Measurements from ENCODE around the gene PRR22. TPM values are rescaled to one million over a fixed set of nuclear protein-coding genes. Genes with fewer than 3 reads are reported as not detected.
"Not testable (repeated sequence)": the region's sequence is repeated elsewhere in the genome, so short reads cannot be mapped to it uniquely, and the experiment has no call there.

PRR22 gene
- polyA plus RNA-seq, 1 donor = 2.2 TPM

- no peak for DNase-seq (ENCODE audit: low read depth)
These were observed 32.8 kb downstream of the PRR22 start for GRCh38 chr19:5751709-5752108.

DNA sequence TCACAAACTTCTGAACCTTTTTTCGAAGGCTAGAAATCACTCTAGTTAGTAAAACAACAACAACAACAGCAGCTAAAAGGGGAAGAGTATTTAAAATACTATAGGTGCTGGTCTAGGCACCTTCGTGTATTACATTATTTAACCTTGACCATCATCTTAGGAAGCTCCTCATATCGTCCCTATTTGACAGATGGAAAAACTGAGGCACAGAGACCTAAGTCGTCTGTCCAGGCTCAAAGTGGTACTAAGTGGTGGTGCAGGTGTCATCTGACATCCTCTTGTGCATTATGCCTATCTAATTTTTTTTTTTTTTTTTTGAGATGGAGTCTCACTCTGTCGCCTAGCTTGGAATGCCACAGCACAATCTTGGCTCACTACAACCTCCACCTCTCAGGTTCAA, 35.0 kb downstream of the PRR22 start:
- DNase-seq (ENCODE audit: low read depth) = no peak

DNA sequence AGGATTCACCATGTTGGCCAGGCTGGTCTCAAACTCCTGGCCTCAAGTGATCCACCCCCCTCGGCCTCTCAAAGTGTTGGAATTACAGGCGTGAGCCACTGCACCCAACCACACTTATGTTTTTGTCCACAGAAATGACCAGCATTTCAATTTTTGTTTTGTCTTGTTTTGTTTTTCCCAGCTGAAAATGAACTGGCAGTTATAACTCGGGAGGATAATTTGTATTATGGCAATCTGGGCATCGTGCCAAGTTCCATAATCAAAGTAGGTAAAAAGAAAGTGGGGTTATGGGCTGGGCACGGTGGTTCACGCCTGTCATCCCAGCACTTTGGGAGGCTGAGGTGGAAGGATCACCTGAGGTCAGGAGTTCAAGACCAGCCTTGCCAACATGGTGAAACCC, 35.6 kb downstream of the PRR22 start:
- not testable (repeated sequence) for DNase-seq (ENCODE audit: low read depth)

- not testable (repeated sequence) for DNase-seq (ENCODE audit: low read depth)
These were observed 39.5 kb downstream of the PRR22 start for GRCh38 chr19:5744999-5745398.

DNA sequence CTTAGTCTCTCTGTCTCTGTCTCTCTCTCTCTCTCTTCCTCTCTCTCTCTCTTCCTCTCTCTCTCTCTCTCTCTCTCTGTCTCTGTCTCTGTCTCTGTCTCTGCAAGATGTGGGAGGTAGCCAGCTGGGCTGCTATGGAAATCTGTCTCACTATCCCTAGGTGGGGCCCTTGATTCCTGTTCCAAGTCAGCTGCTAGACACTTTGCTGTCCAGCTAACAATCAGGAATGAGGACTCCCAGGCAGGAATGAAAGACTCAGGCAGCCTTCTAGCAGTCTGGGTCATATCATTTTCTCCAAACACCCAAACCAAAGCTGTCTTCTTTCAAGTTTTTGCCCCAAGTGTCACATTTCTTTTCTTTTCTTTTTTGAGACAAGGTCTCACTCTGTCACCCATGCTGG, 40.9 kb downstream of the PRR22 start:
- DNase-seq (ENCODE audit: low read depth) = no peak

DNA sequence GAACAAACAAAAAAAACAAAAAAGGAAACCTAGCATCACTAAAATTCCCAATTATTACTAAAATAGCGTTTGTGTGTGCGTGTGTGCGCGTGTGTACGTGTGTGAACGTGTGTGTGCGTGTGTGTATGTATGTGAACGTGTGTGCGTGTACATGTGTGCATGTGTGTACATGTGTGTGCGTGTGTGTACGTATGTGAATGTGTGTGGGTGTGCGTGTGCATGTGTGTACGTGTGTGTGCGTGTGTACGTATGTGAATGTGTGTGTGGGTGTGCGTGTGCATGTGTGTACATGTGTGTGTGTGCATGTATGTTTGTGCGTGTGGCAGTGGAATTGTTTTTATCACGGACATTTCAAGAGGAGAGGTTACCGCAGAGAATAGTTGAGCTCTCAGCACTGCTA, 42.5 kb downstream of the PRR22 start:
- DNase-seq (ENCODE audit: low read depth) = no peak

DNA sequence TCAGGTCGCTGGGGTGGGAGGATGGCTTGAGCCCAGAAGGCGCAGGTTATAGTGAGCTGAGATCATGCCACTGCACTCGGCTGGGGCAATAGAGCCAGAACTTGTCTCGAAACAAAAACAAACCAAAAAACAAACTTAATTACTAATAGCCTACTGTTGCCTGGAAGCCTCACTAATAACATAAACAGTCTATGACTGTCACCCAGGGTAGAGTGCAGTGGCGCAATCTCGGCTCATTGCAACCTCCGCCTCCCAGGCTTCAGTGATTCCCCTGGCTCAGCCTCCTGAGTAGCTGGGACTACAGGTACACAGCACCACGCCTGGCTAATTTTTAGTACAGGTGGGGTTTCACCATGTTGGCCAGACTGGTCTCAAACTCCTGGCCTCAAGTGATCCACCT, 46.1 kb downstream of the PRR22 start:
- no peak for DNase-seq (ENCODE audit: low read depth)

DNA sequence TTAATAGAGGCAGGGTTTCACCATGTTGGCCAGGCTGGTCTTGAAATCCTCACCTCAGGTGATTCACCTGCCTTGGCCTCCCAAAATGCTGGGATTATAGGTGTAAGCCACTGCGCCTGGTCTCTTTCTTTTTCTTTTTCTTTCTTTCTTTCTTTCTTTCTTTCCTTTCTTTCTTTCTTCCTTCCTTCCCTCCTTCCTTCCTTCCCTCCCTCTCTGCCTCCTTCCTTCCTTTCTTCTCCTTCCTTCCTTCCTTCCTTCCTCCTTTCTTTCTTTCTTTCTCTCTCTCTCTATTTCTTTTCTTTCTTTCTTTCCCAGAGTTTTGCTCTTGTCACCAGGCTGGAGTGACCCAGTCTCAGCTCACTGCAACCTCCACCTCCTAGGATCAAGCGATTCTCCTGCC, 51.4 kb downstream of the PRR22 start:
- not testable (repeated sequence) for DNase-seq (ENCODE audit: low read depth)

Other genes starting within 250 kb of the PRR22 start
- 1.0 TPM for gene TINCR, start 216.8 kb downstream of the PRR22 start, polyA plus RNA-seq (ENCODE audit: insufficient read length)
- gene SAFB2, start 162.0 kb downstream of the PRR22 start, polyA plus RNA-seq (ENCODE audit: insufficient read length) = 46.4 TPM
- 92.1 TPM for gene SAFB, start 161.7 kb downstream of the PRR22 start, polyA plus RNA-seq (ENCODE audit: insufficient read length)
- 93.6 TPM for gene MICOS13, start 104.2 kb downstream of the PRR22 start, polyA plus RNA-seq (ENCODE audit: insufficient read length)
- gene HSD11B1L, start 103.7 kb downstream of the PRR22 start, polyA plus RNA-seq (ENCODE audit: insufficient read length) = 4.9 TPM
- 1,428 TPM for gene RPL36, start 94.5 kb downstream of the PRR22 start, polyA plus RNA-seq (ENCODE audit: insufficient read length)
- 44.6 TPM for gene LONP1, start 64.6 kb downstream of the PRR22 start, polyA plus RNA-seq (ENCODE audit: insufficient read length)
- not detected for gene CATSPERD, start 64.1 kb downstream of the PRR22 start, polyA plus RNA-seq (ENCODE audit: insufficient read length)
- gene DUS3L, start 6.4 kb upstream of the PRR22 start, polyA plus RNA-seq (ENCODE audit: insufficient read length) = 24.5 TPM
- gene NRTN, start 20.3 kb upstream of the PRR22 start, polyA plus RNA-seq (ENCODE audit: insufficient read length) = 0.37 TPM
- not detected for gene FUT6, start 55.0 kb upstream of the PRR22 start, polyA plus RNA-seq (ENCODE audit: insufficient read length)
- gene FUT3, start 66.7 kb upstream of the PRR22 start, polyA plus RNA-seq (ENCODE audit: insufficient read length) = 0.25 TPM
- not detected for gene FUT5, start 85.8 kb upstream of the PRR22 start, polyA plus RNA-seq (ENCODE audit: insufficient read length)
- gene NDUFA11, start 119.0 kb upstream of the PRR22 start, polyA plus RNA-seq (ENCODE audit: insufficient read length) = 191 TPM
- 4.3 TPM for gene VMAC, start 120.1 kb upstream of the PRR22 start, polyA plus RNA-seq (ENCODE audit: insufficient read length)
- 6.3 TPM for gene CAPS, start 129.5 kb upstream of the PRR22 start, polyA plus RNA-seq (ENCODE audit: insufficient read length)
- 45.6 TPM for gene RANBP3, start 193.4 kb upstream of the PRR22 start, polyA plus RNA-seq (ENCODE audit: insufficient read length)